B cell (primary cell): ENCODE data around the gene SUSD4.

Experiments
- EZH2 ChIP-seq: IDR thresholded peaks from 2 replicates; pipeline ENCODE4 v1.6.1; 2012; ENCODE audit warnings: borderline replicate concordance, low read depth, mild to moderate bottlenecking, moderate library complexity, low read length; ENCODE audit not compliant: insufficient read depth, poor library complexity, severe bottlenecking
- TF ChIP-seq, protein P1 (sequence below): fragments of 200-600 bp; IDR thresholded peaks from one replicate; pipeline ENCODE4 v1.8.0; 2022; ENCODE audit warnings: antibody characterized with exemption, mild to moderate bottlenecking

DNA sequence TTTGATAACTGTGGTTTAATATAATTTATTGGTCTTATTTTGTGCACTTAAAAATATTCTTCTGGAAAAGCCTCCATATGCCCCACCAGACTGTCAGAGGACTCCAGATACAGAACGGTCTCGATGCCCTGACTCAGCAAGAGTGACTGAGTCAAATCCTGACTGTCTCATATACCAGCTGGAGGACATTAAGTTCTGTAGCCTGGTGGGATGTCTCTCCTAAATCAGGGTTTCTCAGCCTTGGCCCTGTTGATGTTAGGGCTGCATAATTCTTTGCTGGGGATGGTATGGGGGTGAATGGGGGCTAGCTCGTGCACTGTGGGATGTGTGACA is 153.2 kb downstream of the SUSD4 start:
- TF ChIP-seq, protein P1, sequence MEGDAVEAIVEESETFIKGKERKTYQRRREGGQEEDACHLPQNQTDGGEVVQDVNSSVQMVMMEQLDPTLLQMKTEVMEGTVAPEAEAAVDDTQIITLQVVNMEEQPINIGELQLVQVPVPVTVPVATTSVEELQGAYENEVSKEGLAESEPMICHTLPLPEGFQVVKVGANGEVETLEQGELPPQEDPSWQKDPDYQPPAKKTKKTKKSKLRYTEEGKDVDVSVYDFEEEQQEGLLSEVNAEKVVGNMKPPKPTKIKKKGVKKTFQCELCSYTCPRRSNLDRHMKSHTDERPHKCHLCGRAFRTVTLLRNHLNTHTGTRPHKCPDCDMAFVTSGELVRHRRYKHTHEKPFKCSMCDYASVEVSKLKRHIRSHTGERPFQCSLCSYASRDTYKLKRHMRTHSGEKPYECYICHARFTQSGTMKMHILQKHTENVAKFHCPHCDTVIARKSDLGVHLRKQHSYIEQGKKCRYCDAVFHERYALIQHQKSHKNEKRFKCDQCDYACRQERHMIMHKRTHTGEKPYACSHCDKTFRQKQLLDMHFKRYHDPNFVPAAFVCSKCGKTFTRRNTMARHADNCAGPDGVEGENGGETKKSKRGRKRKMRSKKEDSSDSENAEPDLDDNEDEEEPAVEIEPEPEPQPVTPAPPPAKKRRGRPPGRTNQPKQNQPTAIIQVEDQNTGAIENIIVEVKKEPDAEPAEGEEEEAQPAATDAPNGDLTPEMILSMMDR, result no peak
- TF ChIP-seq EZH2, result no peak
